IMR-90 (cell line): ENCODE data around the gene MEIS1. TPM values are rescaled to one million over a fixed set of nuclear protein-coding genes. Genes with fewer than 3 reads are reported as not detected.

Experiments used
- ATAC-seq: fragments of 200-7000 bp; cut with Tn5 transposase; 2 replicates; pipeline ENCODE4 v1.9.1; 2020; ENCODE audit warnings: low read depth, mild to moderate bottlenecking, moderate library complexity
- BruUV-seq: library from RNA; stranded (reverse); fragments of 400-500 nt; replicated peaks from 2 replicates; lab custom pipeline; 2021; lab: Mats Ljungman, UMichigan
- CTCF ChIA-PET: fragments of 300-600 bp; formaldehyde crosslinking; extraction: SDS; loops from one replicate; lab custom pipeline; 2021; ENCODE audit warnings: antibody characterized with exemption; lab: Yijun Ruan, JAX
- POLR2A ChIA-PET: fragments of 300-600 bp; sonication (Branson Sonifier 250); formaldehyde crosslinking; loops from one replicate; lab custom pipeline; 2022; ENCODE audit warnings: antibody characterized with exemption; ENCODE audit not compliant: unreplicated experiment; lab: Charles Lee
- DNase-seq: peaks from one replicate; pipeline ENCODE4 v3.0.0; 2013
- H2AFZ ChIP-seq: replicated peaks from 2 replicates; pipeline ENCODE3; 2013; ENCODE audit warnings: low read length, mild to moderate bottlenecking; ENCODE audit not compliant: poor library complexity
- H2AK5ac ChIP-seq: 2 replicates; pipeline ENCODE4 v1.6.1; 2013; ENCODE audit warnings: low read depth, low read length, inconsistent platforms
- H2AK9ac ChIP-seq: replicated peaks from 2 replicates; pipeline ENCODE3; 2013; ENCODE audit warnings: mild to moderate bottlenecking, low read depth, low read length, moderate library complexity; ENCODE audit not compliant: poor library complexity
- H2BK120ac ChIP-seq: 2 replicates; pipeline ENCODE4 v1.6.1; 2013; ENCODE audit warnings: low read depth, low read length, inconsistent platforms
- H2BK15ac ChIP-seq: 3 replicates; pipeline ENCODE4 v1.6.1; 2013; ENCODE audit warnings: low read depth, low read length, inconsistent platforms
- H2BK20ac ChIP-seq: 2 replicates; pipeline ENCODE4 v1.6.1; 2013; ENCODE audit warnings: low read depth, mild to moderate bottlenecking, inconsistent platforms, low read length, moderate library complexity
- H2BK5ac ChIP-seq: 2 replicates; pipeline ENCODE4 v1.6.1; 2013; ENCODE audit warnings: mild to moderate bottlenecking, low read depth, low read length, inconsistent platforms; ENCODE audit not compliant: poor library complexity, severe bottlenecking
- H3K14ac ChIP-seq: replicated peaks from 2 replicates; pipeline ENCODE4 v1.6.1; 2013; ENCODE audit warnings: low read depth, low read length, inconsistent platforms
- H3K18ac ChIP-seq: 2 replicates; pipeline ENCODE4 v1.6.1; 2013; ENCODE audit warnings: low read depth, low read length, control low read depth
- H3K23ac ChIP-seq: 2 replicates; pipeline ENCODE4 v1.6.1; 2013; ENCODE audit warnings: low read depth, low read length, inconsistent platforms
- H3K27ac ChIP-seq: 2 replicates; pipeline ENCODE4 v1.5.1; 2013; ENCODE audit warnings: mild to moderate bottlenecking, control low read depth, low read length; ENCODE audit not compliant: insufficient read depth
- H3K27me3 ChIP-seq: 2 replicates; pipeline ENCODE4 v1.6.1; 2013; ENCODE audit warnings: low read length; ENCODE audit not compliant: control insufficient read depth, insufficient read depth
- H3K36me3 ChIP-seq: 2 replicates; pipeline ENCODE4 v1.6.1; 2013; ENCODE audit warnings: low read length, mixed read lengths; ENCODE audit not compliant: control insufficient read depth, insufficient read depth
- H3K4ac ChIP-seq: 2 replicates; pipeline ENCODE4 v1.6.1; 2013; ENCODE audit warnings: low read depth, low read length, inconsistent platforms
- H3K4me1 ChIP-seq: 2 replicates; pipeline ENCODE4 v1.6.1; 2013; ENCODE audit warnings: low read length, mixed read lengths; ENCODE audit not compliant: control insufficient read depth, insufficient read depth
- H3K4me2 ChIP-seq: 2 replicates; pipeline ENCODE4 v1.6.1; 2013; ENCODE audit warnings: low read depth, mild to moderate bottlenecking, control low read depth, low read length, moderate library complexity
- H3K4me3 ChIP-seq: 2 replicates; pipeline ENCODE4 v1.5.1; 2013; ENCODE audit warnings: low read depth, mild to moderate bottlenecking, control low read depth, low read length, moderate library complexity; ENCODE audit not compliant: insufficient read depth
- H3K56ac ChIP-seq: 2 replicates; pipeline ENCODE4 v1.6.1; 2013; ENCODE audit warnings: low read length, inconsistent platforms; ENCODE audit not compliant: insufficient read depth; ENCODE audit errors: extremely low read depth
- H3K79me1 ChIP-seq, 2 experiments: 2 replicates each; pipeline ENCODE4 v1.6.1; 2013; ENCODE audit warnings: low read length in 2 of 2, inconsistent platforms in 1 of 2, low read depth in 1 of 2
- H3K9ac ChIP-seq: 2 replicates; pipeline ENCODE4 v1.6.1; 2013; ENCODE audit warnings: low read depth, low read length, control low read depth
- H3K9me1 ChIP-seq: 2 replicates; pipeline ENCODE4 v1.6.1; 2013; ENCODE audit warnings: low read length, inconsistent platforms; ENCODE audit not compliant: insufficient read depth
- H3K9me3 ChIP-seq: 2 replicates; pipeline ENCODE4 v1.6.1; 2013; ENCODE audit warnings: low read length; ENCODE audit not compliant: control insufficient read depth, insufficient read depth
- H4K20me1 ChIP-seq: 2 replicates; pipeline ENCODE4 v1.6.1; 2013; ENCODE audit warnings: low read length, inconsistent platforms; ENCODE audit not compliant: insufficient read depth
- H4K5ac ChIP-seq: 2 replicates; pipeline ENCODE4 v1.6.1; 2013; ENCODE audit warnings: mild to moderate bottlenecking, low read depth, low read length, control low read depth
- H4K8ac ChIP-seq, 2 experiments: 2 replicates each; pipeline ENCODE4 v1.6.1; 2013; ENCODE audit warnings: low read depth in 2 of 2, low read length in 2 of 2, control low read depth in 1 of 2, inconsistent platforms in 1 of 2
- H4K91ac ChIP-seq: 2 replicates; pipeline ENCODE4 v1.6.1; 2013; ENCODE audit warnings: low read depth, low read length, inconsistent platforms; ENCODE audit not compliant: insufficient read depth
- CEBPB ChIP-seq: IDR thresholded peaks from 2 replicates; pipeline ENCODE4 v1.6.1; 2012; ENCODE audit warnings: low read depth, low read length, improper control_type of control experiment
- MAZ ChIP-seq: IDR thresholded peaks from 2 replicates; pipeline ENCODE4 v1.6.1; 2012; ENCODE audit warnings: low read depth, mild to moderate bottlenecking, low read length, improper control_type of control experiment, moderate library complexity, borderline replicate concordance
- NFE2L2 ChIP-seq: fragments of 150-350 bp; IDR thresholded peaks from 2 replicates; pipeline ENCODE4 v1.6.1; 2016; ENCODE audit warnings: low read depth, mild to moderate bottlenecking, low read length
- RCOR1 ChIP-seq: IDR thresholded peaks from 2 replicates; pipeline ENCODE4 v1.6.1; 2012; ENCODE audit warnings: mild to moderate bottlenecking, low read length, improper control_type of control experiment; ENCODE audit not compliant: insufficient replicate concordance
- RFX5 ChIP-seq: IDR thresholded peaks from 2 replicates; pipeline ENCODE4 v1.8.0; 2012; ENCODE audit warnings: low read depth, mild to moderate bottlenecking, low read length, moderate library complexity
- WGBS, 2 experiments: methylation state at CpG; one replicate each; pipeline versions ENCODE4 v1.1.5 to v1.1.7; 2013; ENCODE audit warnings: missing lambda C conversion rate in 2 of 2; ENCODE audit not compliant: insufficient read length in 1 of 2; ENCODE audit errors: extremely low coverage in 2 of 2; 5-methylcytosine and 5-hydroxymethylcytosine counted together
- dilution Hi-C: fragments of 300-500 bp; cut with HindIII; formaldehyde crosslinking; loops from one replicate; pipeline ENCODE4 v1.14.3; 2018; ENCODE audit warnings: low sequenced_read_pairs; ENCODE audit not compliant: unreplicated experiment
- in situ Hi-C: fragments of 300-500 bp; cut with MboI; formaldehyde crosslinking; loops from 3 replicates; pipeline ENCODE4 v1.14.3; 2019; ENCODE audit warnings: low sequenced_read_pairs, inconsistent platforms, mixed read lengths
- intact Hi-C: fragments of 100-400 bp; cut with micrococcal nuclease; formaldehyde crosslinking; loops from 2 replicates; pipeline ENCODE4 v1.10.0; 2022
- polyA plus RNA-seq, 3 experiments: library from polyadenylated mRNA; depleted of rRNA; stranded (reverse); fragments of >200 nt; gene quantifications; 2 replicates each; pipeline ENCODE4 v1.2.3, GENCODE V29; 2012; ENCODE audit warnings: low replicate concordance in 1 of 3
- total RNA-seq: library from RNA; depleted of rRNA; stranded (reverse); fragments of >200 nt; gene quantifications from 2 replicates; pipeline ENCODE4 v1.2.3, GENCODE V29; 2012

The MEIS1 gene
- total and polyA plus RNA-seq, 2 of the 4 experiments (the other 2 are of a cell fraction), result 54.4 to 157 TPM

DNA sequence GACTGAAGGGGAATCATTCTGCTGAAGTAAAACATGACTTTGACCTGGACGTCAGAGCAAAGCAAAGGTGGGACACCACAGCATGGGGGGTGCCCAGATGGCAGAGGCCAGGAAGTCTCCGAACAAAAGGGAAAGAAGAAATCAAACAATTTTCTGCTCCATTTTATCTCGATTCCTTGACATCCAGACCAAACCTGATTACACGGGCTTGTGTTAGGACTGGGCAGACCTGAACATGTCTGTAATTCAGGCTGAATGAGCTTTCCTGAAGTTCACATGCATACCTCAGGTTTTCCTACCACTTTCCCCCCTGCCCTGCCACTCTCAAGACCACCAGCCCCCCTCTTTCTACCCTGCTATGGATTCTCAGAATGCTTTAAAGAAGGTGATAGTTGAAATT lies 44.8 kb upstream of the MEIS1 start:
- H3K23ac ChIP-seq, result no peak overlapping the region
- no peaks in the 10 kb centered on the region for H4K20me1 ChIP-seq
- dilution Hi-C loops, result no loop called here
- H3K4me2 ChIP-seq, result no peak overlapping the region
- ChIA-PET POLR2A (no interaction called here), CTCF (no interaction called here)
- DNase-seq (no peak), ATAC-seq (no peak)
- H2BK20ac ChIP-seq, result no peak overlapping the region
- H4K91ac ChIP-seq, result no peak overlapping the region
- intact Hi-C loops, result no loop called here
- in situ Hi-C loops, result no loop called here
- no peaks in the 10 kb centered on the region for H3K9me3 ChIP-seq
- no peak overlapping the region for H2AK9ac ChIP-seq
- H3K9me1 ChIP-seq, result no peaks in the 10 kb centered on the region
- H3K18ac ChIP-seq, result no peak overlapping the region
- H2AK5ac ChIP-seq, result no peak overlapping the region
- H2BK15ac ChIP-seq, result no peak overlapping the region
- H2BK5ac ChIP-seq, result no peak overlapping the region
- BruUV-seq, result no TSS peak
- H3K79me1 ChIP-seq, result no peaks in the 10 kb centered on the region
- no peak overlapping the region for H3K9ac ChIP-seq
- no peaks in the 10 kb centered on the region for H3K4me1 ChIP-seq
- H3K27me3 ChIP-seq, result peaks cover 12% of the 10 kb centered on the region
- H3K27ac ChIP-seq, result no peak overlapping the region
- no peak overlapping the region for H3K4me3 ChIP-seq
- no peak overlapping the region for H3K56ac ChIP-seq
- no peak overlapping the region for H3K14ac ChIP-seq
- H3K4ac ChIP-seq, result no peak overlapping the region
- no peak overlapping the region for H2AFZ ChIP-seq
- no peak overlapping the region for H4K5ac ChIP-seq
- no peaks in the 10 kb centered on the region for H3K36me3 ChIP-seq
- WGBS, 2 experiments, result 90% methylated on average over 2 of the region's 4 CpGs; no CpG with 5 or more reads in 1 of the 2 experiments
- H2BK120ac ChIP-seq, result no peak overlapping the region
- TF ChIP-seq MAZ (no peak), NFE2L2 (no peak), CEBPB (no peak), RFX5 (no peak), RCOR1 (no peak)
- H4K8ac ChIP-seq, result no peak overlapping the region
